Esophagus squamous epithelium (tissue), 5 donors: ENCODE measurements around the gene CDK13. TPM values are rescaled to one million over a fixed set of nuclear protein-coding genes. Genes with fewer than 3 reads are reported as not detected.

Experiments used
- DNase-seq: peaks from one replicate; lab custom pipeline; 2025; lab: John Stamatoyannopoulos, UW
- H3K27ac ChIP-seq, 4 donors: fragments of 200-600 bp; sonication (generic); one replicate each; pipeline ENCODE4 v1.5.1; 2016 to 2019; ENCODE audit warnings: mild to moderate bottlenecking in 1 of 4
- H3K27me3 ChIP-seq, 4 donors: fragments of 200-600 bp; sonication (generic); 1 replicate in 3 of 4; 2 replicates in 1 of 4; pipeline versions ENCODE4 v1.5.1 to v1.6.0; 2017 to 2021; ENCODE audit warnings: antibody characterized with exemption in 1 of 4
- H3K36me3 ChIP-seq, 3 donors: fragments of 200-600 bp; sonication (generic); one replicate each; pipeline ENCODE4 v1.5.1; 2016 to 2019
- H3K4me1 ChIP-seq, 3 donors: fragments of 200-600 bp; sonication (generic); one replicate each; pipeline ENCODE4 v1.5.1; 2017 to 2019
- H3K4me3 ChIP-seq, 4 donors: fragments of 200-600 bp; sonication (generic); 1 replicate in 3 of 4; 2 replicates in 1 of 4; pipeline ENCODE4 v1.5.1; 2016 to 2019; ENCODE audit warnings: mild to moderate bottlenecking in 2 of 4, moderate library complexity in 1 of 4
- H3K9me3 ChIP-seq, 3 donors: fragments of 200-600 bp; sonication (generic); one replicate each; pipeline ENCODE4 v1.5.1; 2016 to 2019
- POLR2A ChIP-seq, 4 donors: fragments of 450-650 bp; IDR thresholded peaks; one replicate each; pipeline ENCODE4 v1.6.1; 2017; ENCODE audit warnings: antibody characterized with exemption in 4 of 4, mild to moderate bottlenecking in 4 of 4, moderate library complexity in 3 of 4
- WGBS, 2 donors: methylation state at CpG; one replicate each; pipeline ENCODE4 v1.1.5; 2018; 5-methylcytosine and 5-hydroxymethylcytosine counted together
- intact Hi-C: fragments of 100-400 bp; cut with DNase I; formaldehyde crosslinking; loops from one replicate; pipeline ENCODE4 v1.15.0; 2022
- total RNA-seq, 4 donors: library from RNA; depleted of rRNA; stranded (reverse); fragments of >200 nt; gene quantifications; one replicate each; pipeline ENCODE4 v1.1.0, GENCODE V29; 2016
- TF ChIP-seq, protein P1 (sequence below), 6 experiments: fragments of 450-650 bp in 4 of 6; fragments of 200-600 bp in 2 of 6; sonication (generic) in 2 of 6; IDR thresholded peaks; one replicate each; pipeline ENCODE4 v1.5.1; 2016 to 2019; ENCODE audit warnings: antibody characterized with exemption in 6 of 6, mild to moderate bottlenecking in 4 of 6, moderate library complexity in 4 of 6
- donor health status: DM: yes; HTN: yes; CAD: no.

CDK13 gene
- total RNA-seq, 4 donors from 2014 or later, result 46.0 to 99.8 (median 66.0) TPM

DNA sequence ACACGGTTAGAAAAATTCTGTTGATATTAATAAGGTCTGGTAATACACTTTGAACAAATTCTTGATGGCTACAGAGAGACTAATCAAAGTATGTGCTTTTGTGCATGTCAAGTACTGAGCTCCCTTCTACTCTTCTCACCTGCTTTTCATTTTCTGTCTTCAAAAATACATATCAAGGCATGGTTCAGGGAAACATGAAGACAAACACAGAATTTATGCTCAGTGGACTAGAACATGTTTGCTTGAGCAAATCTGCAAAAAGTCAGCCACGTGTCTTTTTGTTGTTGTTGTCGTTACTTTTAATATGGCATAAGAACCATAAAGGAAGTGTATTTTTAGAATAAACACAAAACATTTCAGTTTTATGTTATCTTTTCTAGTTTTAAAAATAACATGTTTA, 21.9 kb downstream of the CDK13 start:
- Histone ChIP-seq H3K9me3 (no peaks in the 10 kb centered on the region), H3K27me3 (no peaks in the 10 kb centered on the region), H3K36me3 (no peaks in the 10 kb centered on the region), H3K4me1 (peaks cover 3 to 78% (median 8%) of the 10 kb centered on the region in 3 donors), H3K27ac (no peak overlapping the region), H3K4me3 (no peak overlapping the region)
- no peak for TF ChIP-seq POLR2A (IDR thresholded peaks at IDR 0.05)
- TF ChIP-seq, protein P1, sequence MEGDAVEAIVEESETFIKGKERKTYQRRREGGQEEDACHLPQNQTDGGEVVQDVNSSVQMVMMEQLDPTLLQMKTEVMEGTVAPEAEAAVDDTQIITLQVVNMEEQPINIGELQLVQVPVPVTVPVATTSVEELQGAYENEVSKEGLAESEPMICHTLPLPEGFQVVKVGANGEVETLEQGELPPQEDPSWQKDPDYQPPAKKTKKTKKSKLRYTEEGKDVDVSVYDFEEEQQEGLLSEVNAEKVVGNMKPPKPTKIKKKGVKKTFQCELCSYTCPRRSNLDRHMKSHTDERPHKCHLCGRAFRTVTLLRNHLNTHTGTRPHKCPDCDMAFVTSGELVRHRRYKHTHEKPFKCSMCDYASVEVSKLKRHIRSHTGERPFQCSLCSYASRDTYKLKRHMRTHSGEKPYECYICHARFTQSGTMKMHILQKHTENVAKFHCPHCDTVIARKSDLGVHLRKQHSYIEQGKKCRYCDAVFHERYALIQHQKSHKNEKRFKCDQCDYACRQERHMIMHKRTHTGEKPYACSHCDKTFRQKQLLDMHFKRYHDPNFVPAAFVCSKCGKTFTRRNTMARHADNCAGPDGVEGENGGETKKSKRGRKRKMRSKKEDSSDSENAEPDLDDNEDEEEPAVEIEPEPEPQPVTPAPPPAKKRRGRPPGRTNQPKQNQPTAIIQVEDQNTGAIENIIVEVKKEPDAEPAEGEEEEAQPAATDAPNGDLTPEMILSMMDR (IDR thresholded peaks at IDR 0.05), result no peak
- DNase-seq, result no peak
- 50 to 61% methylated on average over 3 of the region's 3 CpGs for whole genome bisulfite sequencing, 2 donors
- intact Hi-C loops, result no loop called here

DNA sequence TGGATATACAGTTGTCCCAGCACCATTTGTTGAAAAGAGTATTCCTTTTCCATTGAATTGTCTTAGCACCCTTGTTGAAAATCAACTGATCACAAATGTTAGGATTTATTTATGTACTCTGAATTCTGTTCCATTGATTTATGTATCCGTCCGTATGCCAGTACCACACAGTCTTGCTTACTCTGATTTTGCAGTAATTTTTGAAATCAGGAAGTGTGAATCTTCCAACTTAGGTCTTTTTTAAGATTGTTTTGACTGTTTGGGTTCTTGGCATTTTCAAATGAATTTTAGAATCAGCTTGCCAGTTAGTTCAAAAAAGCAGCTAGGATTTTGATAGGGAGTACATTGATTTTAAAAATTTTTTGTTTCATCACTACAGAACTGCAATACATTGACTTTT, 23.7 kb downstream of the CDK13 start:
- no peak for TF ChIP-seq POLR2A (IDR thresholded peaks at IDR 0.05)
- TF ChIP-seq, protein P1 (IDR thresholded peaks at IDR 0.05), result no peak

DNA sequence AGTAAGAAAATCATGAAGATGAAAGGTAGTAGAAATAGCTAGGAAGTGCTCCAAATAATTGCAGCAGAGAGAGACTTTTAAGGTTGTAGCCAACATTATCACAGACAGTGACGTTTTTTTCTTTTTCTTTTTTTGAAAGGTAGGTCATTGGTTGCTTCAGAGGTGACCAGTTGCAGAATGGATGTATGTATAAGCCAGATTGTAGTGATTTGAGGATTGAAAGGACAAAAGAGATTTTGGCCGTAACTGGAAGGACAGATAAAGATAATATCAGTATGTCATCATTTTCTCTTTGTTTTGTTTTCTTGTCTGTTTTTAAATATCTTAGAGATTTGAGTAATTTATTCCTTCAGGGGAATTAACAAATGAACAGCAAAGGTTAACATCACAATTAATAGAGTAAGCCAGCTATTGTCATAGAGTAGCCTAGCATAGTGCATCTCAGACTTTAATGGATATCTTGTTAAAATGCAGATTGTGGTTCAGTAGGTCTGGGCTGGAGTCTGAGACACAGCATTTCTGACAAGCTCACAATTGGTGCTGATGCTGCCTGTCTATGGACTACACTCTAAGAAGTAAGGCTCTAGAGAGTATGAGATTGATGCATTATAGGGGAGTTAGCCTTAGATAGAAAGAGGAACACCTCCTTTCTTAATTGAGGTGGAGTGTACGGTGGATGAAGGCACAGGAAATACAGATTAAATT, 28.3 kb downstream of the CDK13 start:
- no peak overlapping the region for H3K4me3 ChIP-seq
- H3K27me3 ChIP-seq, result no peaks in the 10 kb centered on the region
- no peak overlapping the region for H3K27ac ChIP-seq
- WGBS, 2 donors, result 45 to 49% methylated on average over 3 of the region's 3 CpGs
- intact Hi-C loops, result no loop called here
- H3K4me1 ChIP-seq, result peaks cover 0 to 53% (median 15%) of the 10 kb centered on the region in 3 donors
- H3K9me3 ChIP-seq, result no peaks in the 10 kb centered on the region
- no peak for DNase-seq
- H3K36me3 ChIP-seq, result no peaks in the 10 kb centered on the region
- TF ChIP-seq, protein P1 (IDR thresholded peaks at IDR 0.05), result no peak
- TF ChIP-seq POLR2A (IDR thresholded peaks at IDR 0.05), result no peak

More for the DNA sequence above, 23.7 kb downstream of the CDK13 start:
- H3K4me1 ChIP-seq, result peaks cover 3 to 77% (median 16%) of the 10 kb centered on the region in 3 donors
- H3K4me3 ChIP-seq, result no peak overlapping the region
- DNase-seq, result no peak
- H3K9me3 ChIP-seq, result no peaks in the 10 kb centered on the region
- no peak overlapping the region for H3K27ac ChIP-seq
- H3K27me3 ChIP-seq, result no peaks in the 10 kb centered on the region
- intact Hi-C loops, result no loop called here
- no peaks in the 10 kb centered on the region for H3K36me3 ChIP-seq
- WGBS, 2 donors, result 86 to 87% methylated on average over 2 of the region's 2 CpGs

DNA sequence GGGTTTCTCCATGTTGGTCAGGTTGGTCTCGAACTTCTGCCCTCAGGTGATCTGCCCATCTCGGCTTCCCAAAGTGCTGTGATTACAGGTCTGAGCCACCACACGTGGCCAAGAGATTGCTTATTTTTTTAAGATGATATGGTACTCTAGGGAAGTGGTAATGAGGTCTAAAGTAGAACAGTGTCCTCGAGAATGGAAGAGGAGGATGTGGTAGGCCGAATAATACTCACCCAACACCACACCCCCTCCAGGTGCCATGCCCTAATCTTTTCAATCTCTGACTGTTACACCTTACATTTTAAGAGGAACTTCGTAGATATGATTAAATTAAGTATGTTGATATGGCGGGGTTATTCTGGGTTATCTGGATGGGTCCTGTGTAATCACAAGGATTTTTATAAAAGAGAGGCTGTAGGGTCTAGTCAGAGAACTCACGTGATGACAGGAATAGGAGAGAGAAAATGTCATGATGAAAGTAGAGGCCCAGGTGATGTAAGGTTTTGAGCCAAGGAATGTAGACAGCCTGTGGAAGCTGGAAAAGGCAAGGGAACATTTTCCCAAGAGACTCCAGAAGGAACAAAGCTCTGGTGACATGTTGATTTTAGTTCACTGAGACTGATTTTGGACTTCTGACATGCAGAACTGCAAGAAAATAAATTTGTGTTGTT, 29.5 kb downstream of the CDK13 start:
- H3K9me3 ChIP-seq, result no peaks in the 10 kb centered on the region
- DNase-seq, result no peak
- intact Hi-C loops, result no loop called here
- whole genome bisulfite sequencing, 2 donors, result 71 to 76% methylated on average over 7 to 8 of the region's 8 CpGs
- H3K27ac ChIP-seq, result no peak overlapping the region
- H3K4me1 ChIP-seq, result peaks cover 0 to 55% (median 18%) of the 10 kb centered on the region in 3 donors
- H3K4me3 ChIP-seq, result no peak overlapping the region
- H3K36me3 ChIP-seq, result no peaks in the 10 kb centered on the region
- no peak for TF ChIP-seq POLR2A (IDR thresholded peaks at IDR 0.05)
- TF ChIP-seq, protein P1 (IDR thresholded peaks at IDR 0.05), result no peak
- H3K27me3 ChIP-seq, result no peaks in the 10 kb centered on the region

DNA sequence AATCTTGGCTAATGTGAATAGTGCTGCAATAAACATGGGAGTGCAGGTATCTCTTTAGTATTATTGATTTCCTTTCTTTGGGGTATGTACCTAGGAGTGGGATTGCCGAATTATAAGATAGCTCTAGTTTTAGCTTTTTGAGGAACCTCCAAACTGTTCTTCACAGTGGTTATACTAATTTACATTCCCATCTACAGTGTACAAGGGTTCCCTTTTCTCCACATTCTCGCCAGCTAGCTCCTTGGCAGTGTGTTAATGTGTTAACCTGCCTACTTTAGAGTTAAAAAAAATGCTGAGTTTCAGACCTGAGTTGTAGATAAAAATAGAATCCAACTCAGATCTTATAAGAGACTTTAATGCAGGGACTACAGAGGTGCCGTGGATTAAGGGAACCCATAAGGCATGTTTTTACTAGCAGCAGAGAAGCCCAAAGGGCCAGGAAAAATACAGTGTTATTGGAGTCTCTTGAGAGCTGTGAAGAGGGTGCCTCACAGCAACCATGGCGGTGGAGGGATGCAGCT, 35.4 kb downstream of the CDK13 start:
- no peak for TF ChIP-seq POLR2A (IDR thresholded peaks at IDR 0.05)
- TF ChIP-seq, protein P1 (IDR thresholded peaks at IDR 0.05), result no peak
- Histone ChIP-seq H3K9me3 (no peaks in the 10 kb centered on the region), H3K4me3 (no peak overlapping the region), H3K36me3 (peaks cover 0 to 27% (median 0%) of the 10 kb centered on the region in 3 donors), H3K27me3 (no peaks in the 10 kb centered on the region), H3K27ac (no peak overlapping the region), H3K4me1 (peaks cover 5 to 50% (median 17%) of the 10 kb centered on the region in 3 donors)
- WGBS, 2 donors, result 43 to 51% methylated on average over 3 to 4 of the region's 4 CpGs
- no peak for DNase-seq
- intact Hi-C loops, result no loop called here
